NCI-H2196 (cell line): ENCODE results near the gene RGS18.
"Not testable (repeated sequence)": the region's sequence is repeated elsewhere in the genome, so short reads cannot be mapped to it uniquely, and the experiment has no call there.

Experiments used
- DNase-seq: peaks from one replicate; lab custom pipeline; 2025; ENCODE audit not compliant: unreplicated experiment; lab: John Stamatoyannopoulos, UW

The RGS18 gene

GRCh38 chr1:192165002-192165401, 6.7 kb downstream of the RGS18 start:
- not testable (repeated sequence) for DNase-seq

- DNase-seq = no peak
These were observed 8.7 kb downstream of the RGS18 start for GRCh38 chr1:192167011-192167410.

GRCh38 chr1:192167911-192168700, 9.8 kb downstream of the RGS18 start:
- no peak for DNase-seq

GRCh38 chr1:192168964-192169363, 10.7 kb downstream of the RGS18 start:
- no peak for DNase-seq

- DNase-seq = no peak
These were observed 12.1 kb downstream of the RGS18 start for GRCh38 chr1:192170196-192170984.

- DNase-seq = no peak
These were observed 12.9 kb downstream of the RGS18 start for GRCh38 chr1:192171123-192171522.

- DNase-seq = no peak
These were observed 17.7 kb downstream of the RGS18 start for GRCh38 chr1:192175971-192176370.

GRCh38 chr1:192183788-192184187, 25.5 kb downstream of the RGS18 start:
- no peak for DNase-seq

- DNase-seq = no peak
These were observed 27.9 kb downstream of the RGS18 start for GRCh38 chr1:192186197-192186596.

- DNase-seq = no peak
These were observed 31.8 kb downstream of the RGS18 start for GRCh38 chr1:192190066-192190465.

GRCh38 chr1:192201303-192201702, 43.0 kb downstream of the RGS18 start:
- DNase-seq = no peak

GRCh38 chr1:192224396-192224795, 66.1 kb downstream of the RGS18 start:
- no peak for DNase-seq

GRCh38 chr1:192224846-192225245, 66.6 kb downstream of the RGS18 start:
- DNase-seq = no peak

GRCh38 chr1:192225266-192225665, 67.0 kb downstream of the RGS18 start:
- no peak for DNase-seq

GRCh38 chr1:192225703-192226102, 67.4 kb downstream of the RGS18 start:
- DNase-seq = no peak

- no peak for DNase-seq
These were observed 69.1 kb downstream of the RGS18 start for GRCh38 chr1:192227330-192227729.

GRCh38 chr1:192227980-192228379, 69.7 kb downstream of the RGS18 start:
- DNase-seq = not testable (repeated sequence)

GRCh38 chr1:192232817-192233417, 74.7 kb downstream of the RGS18 start:
- DNase-seq = no peak

GRCh38 chr1:192235127-192235526, 76.9 kb downstream of the RGS18 start:
- DNase-seq = no peak
